DMS79 treated with DMSO at 0.1 percent for 48 hours (cell line): ENCODE results near the gene ZNF562.
A peak's percentile ranks its signal among the peaks of the same experiment; 100 is the strongest.
"Not testable (repeated sequence)": the region's sequence is repeated elsewhere in the genome, so short reads cannot be mapped to it uniquely, and the experiment has no call there.

Experiments
- DNase-seq: peaks from one replicate; lab custom pipeline; 2025; lab: John Stamatoyannopoulos, UW

ZNF562 gene

GRCh38 chr19:9674663-9675357 lies at the start of gene ZNF562:
ZNF562 (minus strand) TSS chr19:9675100; CDS start chr19:9660744, 14,356 bp downstream.
- DNase-seq, result peak; percentile 95

- no peak for DNase-seq
Measured at GRCh38 chr19:9724157-9724556, 49.3 kb upstream of the ZNF562 start.

GRCh38 chr19:9721861-9722260 lies 47.0 kb upstream of the ZNF562 start:
- DNase-seq, result no peak

- no peak for DNase-seq
Measured at GRCh38 chr19:9720541-9720940, 45.6 kb upstream of the ZNF562 start.

GRCh38 chr19:9711815-9712214 lies 36.9 kb upstream of the ZNF562 start:
- no peak for DNase-seq

GRCh38 chr19:9709305-9709704 lies 34.4 kb upstream of the ZNF562 start:
- no peak for DNase-seq

- DNase-seq, result no peak
Measured at GRCh38 chr19:9705836-9706235, 30.9 kb upstream of the ZNF562 start.

- DNase-seq, result no peak
Measured at GRCh38 chr19:9702186-9702585, 27.3 kb upstream of the ZNF562 start.

- no peak for DNase-seq
Measured at GRCh38 chr19:9700229-9700981, 25.5 kb upstream of the ZNF562 start.

GRCh38 chr19:9690301-9690700 lies 15.4 kb upstream of the ZNF562 start:
- not testable (repeated sequence) for DNase-seq

- not testable (repeated sequence) for DNase-seq
Measured at GRCh38 chr19:9679996-9680395, 5.1 kb upstream of the ZNF562 start.

- DNase-seq, result not testable (repeated sequence)
Measured at GRCh38 chr19:9675358-9675901, 530 bp upstream of the ZNF562 start.

- no peak for DNase-seq
Measured at GRCh38 chr19:9673912-9674662, 813 bp downstream of the ZNF562 start.

- DNase-seq, result no peak
Measured at GRCh38 chr19:9672893-9673292, 2.0 kb downstream of the ZNF562 start.

- no peak for DNase-seq
Measured at GRCh38 chr19:9671655-9672054, 3.2 kb downstream of the ZNF562 start.

GRCh38 chr19:9668544-9668943 lies 6.4 kb downstream of the ZNF562 start:
- no peak for DNase-seq

- no peak for DNase-seq
Measured at GRCh38 chr19:9667898-9668297, 7.0 kb downstream of the ZNF562 start.

- no peak for DNase-seq
Measured at GRCh38 chr19:9658769-9659168, 16.1 kb downstream of the ZNF562 start.

GRCh38 chr19:9653066-9653555 lies 21.8 kb downstream of the ZNF562 start:
- not testable (repeated sequence) for DNase-seq

- DNase-seq, result not testable (repeated sequence)
Measured at GRCh38 chr19:9651464-9651863, 23.4 kb downstream of the ZNF562 start.

GRCh38 chr19:9650345-9650744 lies 24.6 kb downstream of the ZNF562 start:
- no peak for DNase-seq

GRCh38 chr19:9645472-9645871 lies 29.4 kb downstream of the ZNF562 start:
- no peak for DNase-seq
